Fibroblast of skin of back (primary cell): ENCODE results near the gene STON2.
"Not testable (repeated sequence)": the region's sequence is repeated elsewhere in the genome, so short reads cannot be mapped to it uniquely, and the experiment has no call there.

Experiments used
- DNase-seq: peaks from one replicate; pipeline ENCODE4 v3.0.0-alpha.2; 2013

The STON2 gene

DNA sequence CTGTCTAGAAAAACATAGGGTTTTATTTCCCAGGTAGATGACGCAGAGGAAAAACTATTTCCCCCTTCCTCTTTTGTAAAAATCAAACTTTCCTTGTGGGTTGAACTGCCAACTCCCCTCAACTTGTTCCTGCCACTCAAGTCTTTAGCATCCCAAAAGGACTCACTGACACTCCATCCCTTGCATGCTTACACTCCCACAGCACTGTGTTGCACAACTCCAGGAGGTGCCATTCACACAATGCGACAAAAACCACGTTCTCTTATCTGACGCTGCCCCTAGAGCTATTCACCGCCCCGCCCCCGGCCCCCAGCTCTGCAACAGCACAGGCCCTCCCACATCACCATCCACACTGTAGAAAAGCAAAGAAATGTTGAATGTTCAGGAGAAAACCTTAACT lies 16.9 kb upstream of the STON2 start:
- DNase-seq = no peak

DNA sequence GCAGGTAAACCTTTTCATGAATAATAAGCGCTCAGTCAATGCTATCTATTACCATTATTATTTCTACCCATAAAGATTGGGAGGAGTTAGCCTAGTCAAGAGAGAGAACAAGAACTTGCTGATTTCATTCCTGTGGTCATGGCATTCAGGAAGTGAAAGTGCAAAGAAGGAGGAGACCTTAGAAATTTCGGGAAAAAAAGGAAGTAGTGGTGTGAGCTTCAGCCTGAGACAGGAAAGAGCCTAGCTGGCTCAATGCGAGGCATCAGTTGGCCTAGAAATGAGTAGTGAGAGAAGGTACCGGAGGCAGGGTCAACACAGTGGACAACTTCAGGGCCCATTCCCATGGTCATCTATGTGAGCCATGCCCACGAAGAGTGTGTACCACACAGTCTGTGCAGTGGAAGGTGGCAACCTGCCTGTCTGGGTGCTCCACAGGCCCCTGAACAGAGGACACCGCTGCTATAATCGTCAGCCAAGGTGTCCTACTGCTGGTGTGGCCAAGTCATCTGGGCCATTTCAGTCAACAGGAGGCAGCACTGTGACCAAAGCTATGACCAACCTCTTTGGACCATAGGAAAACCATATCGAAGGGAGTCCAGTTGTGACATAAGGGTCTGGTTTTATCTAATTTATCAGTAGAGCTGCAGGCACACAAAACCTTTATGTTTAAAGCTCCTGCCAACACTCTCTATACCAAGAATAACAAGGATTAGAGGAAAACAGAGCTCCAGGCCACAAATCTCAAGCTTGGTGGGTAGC lies 16.2 kb upstream of the STON2 start:
- no peak for DNase-seq

DNA sequence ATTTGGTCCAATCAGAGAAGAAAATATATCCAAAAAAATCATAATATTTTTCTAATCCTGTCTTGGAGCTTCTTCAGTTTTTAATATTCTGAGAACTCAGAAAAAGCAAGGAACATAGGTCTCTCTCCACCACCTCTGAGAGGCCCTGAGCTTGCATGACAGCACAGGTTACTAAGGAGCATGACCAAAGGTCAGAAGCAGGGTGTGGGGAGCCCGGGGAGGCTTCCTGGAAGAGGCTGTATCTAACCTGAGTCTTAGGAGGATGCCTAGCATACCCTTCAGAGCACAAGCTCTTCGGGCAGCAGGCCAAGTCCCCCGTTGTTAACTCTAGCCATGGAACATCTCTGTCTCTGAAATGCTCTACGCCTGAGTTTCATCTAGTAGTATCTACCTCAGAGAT lies 15.7 kb upstream of the STON2 start:
- no peak for DNase-seq

DNA sequence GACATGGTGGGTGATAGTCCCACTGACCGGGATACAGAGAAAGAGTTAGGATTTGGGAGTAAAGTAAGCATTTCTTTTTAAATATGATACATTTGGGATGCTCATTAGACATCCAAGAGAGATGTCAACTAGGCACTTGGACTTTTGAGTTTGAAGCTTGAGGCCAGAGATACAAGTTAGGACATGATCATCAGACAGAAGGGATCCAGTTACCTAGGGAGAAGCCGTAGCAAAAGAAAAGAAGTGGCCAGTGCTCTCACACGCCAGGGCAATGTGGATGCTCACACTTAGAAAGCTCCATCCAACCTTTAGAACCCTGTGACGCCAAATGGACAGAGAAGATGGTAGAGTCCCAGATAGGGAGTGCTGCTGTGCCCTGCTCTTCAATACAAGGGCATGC lies 14.0 kb upstream of the STON2 start:
- no peak for DNase-seq

DNA sequence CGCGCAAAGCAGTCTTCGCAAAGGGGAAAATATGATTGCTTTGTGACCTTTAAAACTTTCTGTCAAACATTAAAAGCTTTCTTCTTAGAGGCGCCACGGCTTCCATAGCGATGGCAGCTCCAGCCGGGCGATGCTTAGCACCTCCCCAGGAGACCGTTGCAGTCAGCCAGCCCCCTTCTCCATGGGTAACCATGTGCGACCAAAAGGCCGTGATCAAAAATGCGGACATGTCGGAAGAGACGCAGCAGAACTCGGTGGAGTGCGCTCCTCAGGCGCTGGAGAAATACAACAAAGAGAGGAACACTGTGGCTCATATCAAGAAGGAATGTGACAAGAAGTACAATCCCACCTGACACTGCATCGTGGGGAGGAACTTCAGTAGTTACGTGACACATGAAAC lies 12.7 kb upstream of the STON2 start:
- DNase-seq = no peak

DNA sequence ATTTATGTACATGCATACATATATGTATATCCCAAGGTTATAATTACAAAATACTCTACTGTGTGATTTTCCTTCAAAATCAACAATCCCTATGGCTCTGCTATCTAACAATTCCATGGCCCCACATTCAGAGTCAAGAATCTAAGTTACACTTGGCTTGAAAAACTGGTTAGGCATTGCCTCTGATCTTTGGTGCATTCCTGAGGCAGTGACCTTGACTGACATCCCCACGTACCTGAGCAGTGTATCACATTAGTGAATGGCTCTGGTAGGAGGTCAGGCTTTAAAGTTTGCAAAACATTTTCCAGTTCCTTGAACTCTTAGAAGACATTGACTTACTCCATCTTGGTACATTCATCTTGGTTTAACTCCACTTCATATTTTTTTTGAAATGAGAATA lies 8.5 kb upstream of the STON2 start:
- no peak for DNase-seq

DNA sequence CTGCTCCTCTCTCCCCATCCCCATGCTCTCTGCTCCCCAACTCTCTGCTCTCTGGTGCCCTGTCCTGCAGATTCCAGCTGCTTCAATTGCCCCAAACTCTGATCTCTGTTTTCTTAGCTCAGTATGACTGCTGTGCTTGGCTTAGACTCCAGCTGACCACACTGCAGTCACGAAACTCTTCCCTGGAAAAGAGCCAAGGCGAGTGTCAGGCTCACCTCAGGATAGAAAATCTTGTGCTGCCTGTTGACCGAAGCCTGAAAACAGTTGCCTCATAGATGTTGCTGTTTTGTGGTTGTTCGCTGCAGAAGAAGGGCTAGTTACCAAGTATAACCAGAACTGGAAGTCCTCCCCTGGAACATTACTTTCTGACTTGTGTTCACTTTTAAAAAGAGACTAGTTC lies 6.7 kb upstream of the STON2 start:
- DNase-seq = peak; percentile 18

DNA sequence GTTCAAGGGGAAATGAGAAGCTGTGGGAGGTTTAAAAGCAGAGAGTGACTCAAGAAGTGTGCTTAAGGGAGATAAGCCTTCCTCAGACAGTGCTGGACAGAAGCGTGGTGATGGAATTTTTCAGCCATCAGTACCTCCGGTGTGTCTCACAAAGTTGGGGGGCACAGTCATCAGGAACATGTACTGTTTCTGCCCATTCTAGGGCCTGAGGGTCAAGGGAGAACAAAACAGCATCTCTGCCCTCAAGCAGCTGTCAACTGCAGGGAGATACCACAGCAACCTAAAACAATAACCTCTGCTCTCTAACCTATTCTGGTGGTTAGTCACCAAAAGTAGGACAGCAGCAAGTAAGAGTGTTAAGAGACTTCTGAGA lies 2.0 kb upstream of the STON2 start:
- peak; percentile 14 for DNase-seq

DNA sequence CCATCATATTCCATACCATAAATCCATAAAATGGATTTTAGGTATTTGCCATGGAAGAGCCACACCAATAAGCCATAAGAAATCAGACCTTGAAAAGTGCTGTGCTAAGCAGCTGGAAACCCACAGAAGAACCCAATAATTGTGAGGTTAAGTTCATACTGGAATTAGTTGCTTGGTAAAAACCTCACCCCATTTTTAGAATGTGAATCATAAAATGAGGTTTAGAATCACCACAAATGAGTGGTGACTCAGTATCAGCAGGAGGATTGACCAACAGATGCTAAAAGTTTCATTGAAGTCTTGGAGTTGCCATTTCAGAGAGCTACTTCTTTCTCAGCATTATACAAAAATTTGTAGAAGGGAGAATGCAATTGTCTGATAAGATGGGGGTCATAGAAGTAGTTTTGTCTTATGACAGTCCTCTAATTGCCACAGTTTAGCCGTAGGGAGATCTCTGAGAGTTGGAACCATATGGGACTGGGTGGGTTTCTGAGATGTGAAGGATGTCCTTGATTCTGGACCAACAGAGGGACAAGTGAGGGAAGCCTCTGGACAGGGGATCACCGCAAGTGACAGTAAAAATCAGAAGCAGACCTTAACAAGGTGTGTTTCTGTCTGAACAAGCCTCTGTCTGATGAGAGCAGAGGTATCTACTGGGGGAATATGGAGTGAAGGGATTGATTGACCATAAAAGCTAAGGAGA lies 1.4 kb upstream of the STON2 start:
- DNase-seq = peak; percentile 86

DNA sequence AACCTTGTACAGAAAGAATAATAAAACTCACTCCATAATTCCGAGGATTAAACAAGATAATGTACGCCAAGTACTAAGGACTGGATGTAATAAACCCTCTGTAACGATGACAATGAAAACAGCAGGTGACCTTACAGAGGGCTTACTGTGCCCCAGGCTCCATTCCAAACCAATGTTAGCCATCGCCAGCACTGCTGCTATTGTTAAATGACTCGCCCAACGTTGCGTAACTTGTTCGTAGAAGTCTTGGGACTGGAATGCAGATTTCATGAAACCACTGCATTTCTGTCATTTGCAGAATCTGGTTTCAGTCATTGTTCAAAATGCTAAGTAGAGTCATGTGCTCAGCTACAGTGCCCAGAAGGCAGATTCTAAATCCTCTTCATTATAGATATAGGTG lies 728 bp upstream of the STON2 start:
- peak; percentile 91 for DNase-seq

DNA sequence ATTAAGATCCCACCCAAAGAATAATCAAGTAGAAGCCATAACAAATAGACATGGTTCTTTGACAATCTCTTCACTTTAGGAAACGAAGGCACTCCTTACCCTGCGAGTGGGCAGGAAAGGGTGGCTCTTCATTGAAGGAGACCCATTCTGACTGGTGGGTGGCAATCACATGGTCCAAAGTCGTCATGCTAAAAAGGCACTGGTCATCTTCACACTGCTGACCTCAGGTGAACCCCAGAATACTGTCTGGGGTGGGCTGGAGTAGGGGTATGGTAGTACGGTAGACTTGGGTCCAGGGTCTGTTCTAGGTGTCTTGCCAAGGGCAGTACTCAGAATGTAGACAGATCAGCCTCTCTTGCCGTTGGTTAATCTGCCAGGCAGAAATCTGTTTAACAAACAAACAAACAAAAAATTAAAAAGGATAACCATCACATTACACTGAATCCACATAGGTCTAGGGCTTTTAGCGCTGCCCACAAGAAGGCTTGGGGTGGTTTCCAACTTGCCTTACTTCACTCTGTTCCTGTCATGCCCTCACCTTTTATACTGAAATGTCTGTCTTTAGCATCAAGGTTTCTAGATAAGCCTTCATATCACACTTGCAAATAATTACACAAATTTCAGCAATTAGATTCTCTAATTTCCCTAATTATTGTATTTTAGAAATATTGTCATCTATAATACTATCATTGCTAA lies 1.8 kb downstream of the STON2 start:
- DNase-seq = no peak

DNA sequence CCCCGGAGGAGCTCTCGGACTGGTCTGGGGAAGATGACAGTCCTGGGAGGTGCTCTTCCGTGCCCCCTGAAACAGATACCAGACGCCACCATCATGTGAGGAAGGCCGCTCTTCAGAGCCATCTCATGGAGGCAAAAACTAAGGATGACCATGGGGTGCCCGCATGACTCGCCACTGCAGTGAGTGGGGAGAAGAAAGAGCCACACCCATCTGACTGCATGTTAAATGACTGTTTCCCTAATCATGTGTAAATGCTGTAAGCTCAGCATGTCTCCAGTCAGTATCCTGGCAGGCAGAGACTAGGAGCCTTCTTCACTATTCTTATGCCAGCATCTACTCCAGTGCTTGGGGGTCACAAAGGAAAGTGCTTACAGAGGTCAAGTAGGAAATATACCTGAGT lies 4.0 kb downstream of the STON2 start:
- DNase-seq = peak; percentile 13

DNA sequence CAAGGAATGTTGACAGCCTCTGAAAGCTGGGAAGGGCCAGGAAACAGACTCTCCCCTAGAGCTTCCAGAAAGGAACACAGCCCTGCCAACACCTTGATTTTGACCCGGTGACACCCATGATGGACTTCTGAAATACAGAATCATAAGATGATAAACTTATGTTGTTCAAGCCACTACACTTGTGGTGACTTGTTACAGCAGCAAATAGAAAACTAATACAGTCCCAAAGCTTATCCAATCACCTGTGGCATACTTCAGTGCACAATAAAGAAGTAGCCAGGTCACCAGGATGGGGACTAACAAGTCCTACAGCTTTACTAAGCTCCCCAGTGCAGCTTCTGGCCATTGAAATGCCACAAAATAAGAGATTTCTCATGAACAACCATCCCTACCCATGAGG lies 5.4 kb downstream of the STON2 start:
- no peak for DNase-seq

DNA sequence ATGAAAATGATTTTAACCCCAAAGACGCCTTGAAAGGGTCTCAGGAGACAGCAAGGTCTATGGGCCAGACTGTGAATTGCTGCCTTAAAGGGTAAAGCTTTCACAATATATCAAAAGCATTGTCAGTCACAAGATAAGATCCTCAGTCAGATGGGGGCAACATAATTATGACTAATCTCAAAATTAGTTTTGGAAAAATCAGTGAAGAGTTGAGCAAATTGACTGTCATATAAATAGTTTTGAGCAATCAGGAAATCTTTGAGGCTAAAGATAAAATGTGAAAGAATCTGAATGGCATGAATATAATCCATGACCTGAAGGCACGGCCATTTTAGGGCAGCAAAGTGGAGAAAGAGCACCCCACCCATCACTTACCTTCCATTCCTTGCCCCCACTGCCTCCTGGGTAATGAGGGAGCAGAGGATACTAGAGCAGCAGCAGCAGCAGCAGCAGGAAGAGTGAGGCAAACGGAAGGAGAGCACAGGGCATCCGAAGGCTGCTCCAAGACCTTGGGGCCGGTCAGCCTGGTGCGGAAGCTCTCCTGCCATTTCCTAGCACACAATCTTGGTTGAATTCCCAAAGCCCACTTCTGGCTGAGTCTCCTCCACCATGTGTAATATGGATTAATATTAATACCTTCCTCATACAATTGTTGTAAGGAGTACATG lies 7.0 kb downstream of the STON2 start:
- no peak for DNase-seq

DNA sequence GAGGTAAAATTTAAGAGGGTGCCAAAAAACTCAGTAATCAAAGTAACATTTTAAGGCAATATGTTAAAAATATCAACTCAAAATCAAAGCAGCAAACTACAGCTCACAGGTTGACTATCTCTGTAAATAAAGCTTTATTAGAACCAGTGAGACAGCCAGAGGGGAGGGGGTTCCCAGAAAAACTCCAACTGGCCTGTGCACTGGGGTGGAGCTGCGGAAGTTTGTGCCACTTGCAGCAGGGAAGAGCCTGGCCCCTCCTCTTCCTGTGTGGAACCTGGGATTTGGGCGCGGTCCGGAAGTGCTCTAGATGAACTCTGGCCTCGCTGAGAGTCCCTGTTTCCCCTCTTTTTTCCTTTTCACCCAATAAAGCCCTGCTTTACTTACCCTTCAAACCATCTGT lies 8.1 kb downstream of the STON2 start:
- no peak for DNase-seq

DNA sequence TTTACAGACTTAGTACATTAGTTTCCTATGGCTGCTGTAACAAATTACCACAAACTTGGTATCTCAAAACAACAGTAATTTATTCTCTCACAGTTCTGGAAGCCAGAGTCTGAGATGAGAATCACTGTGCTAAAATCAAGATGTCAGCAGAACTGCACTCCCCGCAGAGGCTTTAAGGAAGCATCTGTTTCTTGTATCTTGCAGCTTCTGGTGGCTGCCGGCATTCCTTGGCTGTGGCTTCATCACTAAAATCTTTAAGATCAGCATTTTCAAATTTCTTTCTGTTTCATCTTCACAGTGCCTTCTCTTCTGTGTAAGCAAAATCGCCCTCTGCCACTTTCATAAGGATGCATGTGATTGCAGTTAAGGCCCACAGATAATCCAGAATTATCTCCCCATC lies 9.4 kb downstream of the STON2 start:
- DNase-seq = no peak

DNA sequence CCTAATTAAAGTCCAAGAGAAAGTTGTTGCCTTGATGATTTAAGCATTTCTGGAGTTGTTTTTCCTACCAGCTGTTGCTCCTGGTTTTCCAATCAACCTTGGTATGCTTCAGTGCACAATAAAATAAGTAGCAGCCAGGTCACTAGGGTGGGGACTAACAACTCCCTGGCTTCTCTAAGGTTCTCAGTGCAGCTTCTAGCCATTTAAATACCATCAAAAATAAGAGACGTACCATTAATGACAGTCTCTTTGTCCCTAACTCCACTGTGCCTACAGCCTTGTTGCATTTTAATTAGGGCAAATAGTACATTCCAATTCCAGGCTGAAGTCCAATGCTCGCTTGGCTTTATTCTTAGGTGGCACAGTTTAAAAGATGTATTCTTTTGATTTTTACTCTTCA lies 11.8 kb downstream of the STON2 start:
- no peak for DNase-seq

DNA sequence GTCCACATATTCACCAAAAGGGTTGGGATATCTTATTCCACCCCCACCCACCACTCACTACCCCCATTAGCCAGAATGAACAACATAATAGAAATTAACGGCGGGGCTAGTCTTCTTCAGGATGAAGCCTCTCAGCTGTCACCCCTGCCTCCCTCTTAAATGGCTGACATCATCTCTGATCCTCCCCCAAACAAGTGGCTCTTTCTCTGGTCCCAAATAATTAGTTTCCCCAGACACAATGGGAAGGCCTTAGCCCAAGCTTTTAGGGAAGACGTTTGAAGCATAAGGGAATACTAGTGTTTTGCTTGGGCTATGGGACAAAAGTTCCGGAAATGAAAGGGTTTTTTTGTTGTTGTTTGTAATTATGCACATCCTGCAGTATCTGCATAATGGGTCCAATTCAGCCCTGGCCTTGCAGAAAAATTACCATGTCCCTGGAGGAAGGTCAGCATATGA lies 13.8 kb downstream of the STON2 start:
- no peak for DNase-seq

DNA sequence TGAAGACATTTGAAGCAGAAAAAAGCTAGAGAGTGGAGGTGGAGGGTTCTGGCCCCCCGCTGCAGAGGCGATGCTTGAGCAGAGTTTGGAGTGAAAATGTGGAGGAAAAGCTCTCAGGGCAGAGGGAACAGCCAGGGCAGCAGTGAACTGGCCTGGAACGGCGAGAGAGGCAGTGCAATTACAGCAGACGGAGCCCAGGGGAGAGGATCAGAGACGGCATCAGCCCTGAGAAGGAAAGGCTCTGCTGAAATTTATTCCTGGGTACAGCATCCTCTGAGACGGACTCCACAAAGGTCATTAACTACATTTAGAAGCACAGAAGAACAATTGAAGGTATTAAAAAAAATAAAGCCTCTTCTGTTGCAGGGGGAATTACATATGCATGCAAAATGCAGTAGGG lies 14.2 kb downstream of the STON2 start:
- no peak for DNase-seq

DNA sequence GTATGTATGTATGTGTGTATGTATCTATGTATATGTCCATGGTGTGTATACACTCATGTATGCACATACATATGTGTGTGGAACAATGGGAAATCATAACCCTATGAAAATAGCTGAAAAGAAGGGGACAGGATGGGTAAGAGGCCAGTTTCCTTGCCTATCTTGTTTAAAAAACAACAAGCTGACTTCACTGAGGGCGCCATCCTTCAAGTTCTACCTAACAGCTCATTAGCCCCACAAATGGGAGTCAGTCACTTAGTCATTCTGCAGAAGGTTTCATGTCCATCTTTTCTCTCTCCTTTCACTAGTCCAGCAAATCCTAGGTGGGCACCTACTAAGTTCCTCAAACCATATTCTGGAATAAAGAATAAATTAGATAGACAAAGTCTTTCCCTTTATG lies 14.7 kb downstream of the STON2 start:
- no peak for DNase-seq

DNA sequence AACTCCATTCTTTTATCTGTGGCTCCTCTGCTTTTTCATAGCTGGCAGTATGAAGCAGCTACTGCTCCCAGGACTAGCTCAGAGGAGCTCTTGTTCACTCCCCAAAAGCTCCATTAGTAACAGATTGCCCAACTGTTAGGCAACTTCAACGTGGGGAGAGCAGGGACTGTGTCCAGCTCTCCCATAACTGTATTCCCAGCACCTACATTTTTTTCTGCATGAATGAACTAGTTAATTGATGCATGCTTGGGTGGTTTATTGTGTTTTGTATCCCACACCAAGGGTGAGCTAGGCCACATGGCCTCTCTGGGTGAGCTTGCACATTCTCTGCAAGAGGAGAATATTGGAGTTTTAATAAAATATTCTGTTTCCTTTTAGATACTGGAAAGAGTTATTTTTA lies 15.2 kb downstream of the STON2 start:
- DNase-seq = no peak

DNA sequence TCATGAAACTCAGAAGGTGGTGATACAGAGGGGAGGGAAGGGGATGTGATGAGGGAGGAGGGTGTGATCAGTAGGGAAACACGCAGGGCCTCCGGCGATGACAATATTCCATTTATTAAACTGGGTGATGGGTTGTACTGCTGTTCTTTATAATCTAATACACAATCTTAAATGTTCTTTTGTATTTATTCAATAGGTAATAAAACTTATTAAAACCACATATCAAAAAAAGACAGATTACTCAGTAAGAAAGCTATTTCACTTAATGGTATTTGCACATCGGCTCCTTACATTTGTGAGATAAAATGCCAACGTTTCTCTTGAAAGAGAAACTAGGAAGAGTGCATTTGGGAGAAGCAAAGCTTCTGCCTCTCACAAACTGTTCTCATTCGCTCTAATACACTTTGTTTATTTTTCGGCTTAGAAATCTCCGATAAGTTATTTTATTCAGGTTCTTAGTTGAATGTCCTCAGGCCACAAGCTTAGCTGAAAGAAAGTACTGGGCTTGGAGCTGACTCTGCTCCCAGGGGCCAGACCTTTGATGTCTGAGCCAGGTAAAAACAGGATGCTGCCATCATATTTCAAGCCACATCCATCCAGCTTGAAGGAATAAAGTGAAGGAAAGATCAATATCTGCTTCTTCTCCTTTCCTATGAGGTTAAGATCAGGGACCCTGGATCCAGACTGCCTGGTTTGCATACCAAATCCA lies 17.5 kb downstream of the STON2 start:
- no peak for DNase-seq

DNA sequence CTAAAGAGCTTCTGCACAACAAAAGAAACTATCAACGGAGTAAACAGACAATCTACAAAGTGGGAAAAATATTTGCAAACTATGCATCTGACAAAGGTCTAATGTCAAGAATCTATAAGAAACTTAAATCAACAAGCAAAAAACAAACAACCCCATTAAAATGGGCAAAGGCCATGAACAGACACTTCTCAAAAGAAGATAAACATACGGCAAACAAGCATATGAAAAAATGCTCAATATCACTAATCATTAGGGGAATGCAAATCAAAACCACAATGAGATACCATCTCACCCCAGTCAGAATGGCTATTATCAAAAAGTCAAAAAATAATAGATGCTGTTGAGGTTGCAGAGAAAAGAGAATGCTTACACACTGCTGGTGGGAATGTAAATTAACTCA lies 20.1 kb downstream of the STON2 start:
- not testable (repeated sequence) for DNase-seq
